SK-N-SH treated with all-trans-retinoic acid at 6 μM for 48 hours (cell line): ENCODE data around the gene PPP1R2.
"Not testable (repeated sequence)": the region's sequence is repeated elsewhere in the genome, so short reads cannot be mapped to it uniquely, and the experiment has no call there.

Experiments used
- ATAC-seq: fragments of 200-7000 bp; cut with Tn5 transposase; 3 replicates; pipeline ENCODE4 v1.9.1; 2020; ENCODE audit warnings: mild to moderate bottlenecking, moderate library complexity
- ARNTL ChIP-seq: fragments of 450-650 bp; formaldehyde crosslinking; IDR thresholded peaks from 2 replicates; pipeline ENCODE4 v1.5.0; 2020; ENCODE audit warnings: low read depth, mild to moderate bottlenecking, moderate library complexity, borderline replicate concordance
- BACH2 ChIP-seq: fragments of 250-450 bp; sonication (Bioruptor Pico); IDR thresholded peaks from 2 replicates; pipeline ENCODE4 v1.9.0; 2021; ENCODE audit warnings: mild to moderate bottlenecking, borderline replicate concordance
- CREB5 ChIP-seq: fragments of 250-450 bp; sonication (Bioruptor Pico); IDR thresholded peaks from 2 replicates; pipeline ENCODE4 v1.5.1; 2020; ENCODE audit warnings: low read depth, mild to moderate bottlenecking, moderate library complexity
- CSDC2 ChIP-seq: fragments of 250-450 bp; sonication (Bioruptor Pico); IDR thresholded peaks from 2 replicates; pipeline ENCODE4 v1.5.0; 2020; ENCODE audit warnings: mild to moderate bottlenecking, moderate library complexity
- CSRNP3 ChIP-seq: fragments of 250-450 bp; sonication (Bioruptor Pico); IDR thresholded peaks from 2 replicates; pipeline ENCODE4 v1.5.1; 2021; ENCODE audit warnings: mild to moderate bottlenecking, moderate library complexity
- ESRRG ChIP-seq: fragments of 250-450 bp; sonication (Bioruptor Pico); IDR thresholded peaks from 2 replicates; pipeline ENCODE4 v1.6.1; 2021; ENCODE audit warnings: mild to moderate bottlenecking
- GLIS3 ChIP-seq: fragments of 250-450 bp; sonication (Bioruptor Pico); IDR thresholded peaks from 2 replicates; pipeline ENCODE4 v1.5.0; 2020; ENCODE audit warnings: mild to moderate bottlenecking, moderate library complexity
- ISL1 ChIP-seq: fragments of 250-450 bp; sonication (Bioruptor Pico); IDR thresholded peaks from 2 replicates; pipeline ENCODE4 v2.1.2; 2022; ENCODE audit warnings: mild to moderate bottlenecking, moderate library complexity
- OSR1 ChIP-seq: fragments of 250-450 bp; sonication (Bioruptor Pico); IDR thresholded peaks from 2 replicates; pipeline ENCODE4 v1.8.0; 2022; ENCODE audit warnings: moderate library complexity, mild to moderate bottlenecking, inconsistent platforms
- PATZ1 ChIP-seq: fragments of 250-450 bp; sonication (Bioruptor Pico); IDR thresholded peaks from 2 replicates; pipeline ENCODE4 v1.8.0; 2020; ENCODE audit warnings: mild to moderate bottlenecking, moderate library complexity, borderline replicate concordance
- PPARA ChIP-seq: fragments of 250-450 bp; sonication (Bioruptor Pico); IDR thresholded peaks from 2 replicates; pipeline ENCODE4 v1.5.0; 2020; ENCODE audit warnings: mild to moderate bottlenecking, borderline replicate concordance
- RARB ChIP-seq: fragments of 250-450 bp; sonication (Bioruptor Pico); IDR thresholded peaks from 2 replicates; pipeline ENCODE4 v1.8.0; 2021; ENCODE audit warnings: mild to moderate bottlenecking, moderate library complexity
- SNAI2 ChIP-seq: fragments of 250-450 bp; sonication (Bioruptor Pico); IDR thresholded peaks from 2 replicates; pipeline ENCODE4 v1.5.0; 2020; ENCODE audit warnings: mild to moderate bottlenecking, moderate library complexity
- TCF4 ChIP-seq: fragments of 250-450 bp; sonication (Bioruptor Pico); IDR thresholded peaks from 2 replicates; pipeline ENCODE4 v1.8.0; 2021; ENCODE audit warnings: mild to moderate bottlenecking, moderate library complexity, borderline replicate concordance
- TOX ChIP-seq: fragments of 250-450 bp; sonication (Bioruptor Pico); IDR thresholded peaks from 2 replicates; pipeline ENCODE4 v1.8.0; 2021; ENCODE audit warnings: mild to moderate bottlenecking, moderate library complexity, borderline replicate concordance
- ZC3H10 ChIP-seq: fragments of 250-450 bp; sonication (Bioruptor Pico); IDR thresholded peaks from 2 replicates; pipeline ENCODE4 v1.5.1; 2021; ENCODE audit warnings: mild to moderate bottlenecking, moderate library complexity
- ZFP3 ChIP-seq: fragments of 250-450 bp; sonication (Bioruptor Pico); IDR thresholded peaks from 2 replicates; pipeline ENCODE4 v1.5.0; 2020; ENCODE audit warnings: mild to moderate bottlenecking, moderate library complexity
- ZFP30 ChIP-seq: fragments of 450-650 bp; formaldehyde crosslinking; IDR thresholded peaks from 2 replicates; pipeline ENCODE4 v1.5.0; 2022; ENCODE audit warnings: mild to moderate bottlenecking, moderate library complexity
- ZNF565 ChIP-seq: fragments of 450-650 bp; formaldehyde crosslinking; conservative IDR thresholded peaks from 2 replicates; pipeline ENCODE4 v1.5.0; 2020; ENCODE audit warnings: low read depth, mild to moderate bottlenecking, moderate library complexity
- ZNF70 ChIP-seq: fragments of 450-650 bp; formaldehyde crosslinking; IDR thresholded peaks from 2 replicates; pipeline ENCODE4 v1.5.0; 2020; ENCODE audit warnings: mild to moderate bottlenecking, moderate library complexity
- ZNF8 ChIP-seq: fragments of 450-650 bp; formaldehyde crosslinking; IDR thresholded peaks from 2 replicates; pipeline ENCODE4 v1.5.0; 2020; ENCODE audit warnings: mild to moderate bottlenecking, moderate library complexity
- TF ChIP-seq, protein P1 (sequence below): fragments of 250-450 bp; sonication (Bioruptor Pico); IDR thresholded peaks from 2 replicates; pipeline ENCODE4 v1.5.0; 2020; ENCODE audit warnings: mild to moderate bottlenecking, moderate library complexity

The PPP1R2 gene

DNA sequence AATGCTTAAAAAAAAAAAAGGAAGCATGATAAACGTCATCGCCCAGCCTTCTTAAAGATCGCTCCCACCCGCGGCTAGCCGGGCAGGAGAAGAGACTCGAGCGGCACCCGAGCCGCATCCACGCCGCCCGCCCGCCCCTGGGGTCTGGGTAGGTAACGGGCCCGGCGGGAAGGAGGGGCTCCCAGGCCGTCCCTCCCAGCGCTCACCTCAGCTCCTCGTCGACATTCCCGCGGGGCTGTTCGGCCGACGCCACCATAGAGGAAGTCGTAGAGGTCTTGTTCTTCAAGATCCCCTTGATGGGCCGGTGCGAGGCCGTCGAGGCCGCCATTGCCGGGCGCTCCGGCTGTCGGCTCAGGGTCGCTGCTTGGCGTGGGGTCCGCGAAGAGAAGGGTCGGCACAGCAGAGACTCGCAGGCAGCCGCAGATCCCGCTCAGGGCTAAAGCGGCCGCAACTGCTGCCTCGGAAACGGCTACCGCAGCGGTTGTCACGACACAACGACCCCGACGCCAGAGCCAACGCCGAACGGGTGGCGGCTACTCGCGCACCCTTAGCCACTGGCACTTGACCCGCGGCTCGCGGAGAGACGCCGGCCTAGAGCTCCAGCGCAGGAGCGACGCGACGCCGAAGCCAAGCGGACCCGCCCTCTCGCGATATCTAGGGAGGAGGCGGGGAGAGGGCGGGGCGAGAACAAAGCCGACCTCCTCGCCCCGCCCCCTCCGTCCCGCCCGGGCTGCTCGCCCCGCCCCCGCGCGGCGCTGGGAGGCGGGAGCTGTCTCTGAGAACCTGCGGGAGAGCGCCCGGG is at the start of gene PPP1R2:
Gene PPP1R2, minus strand, starts transcription at position 628 of the 802 bp plus-strand sequence. Its CDS starts 300 bp downstream, at position 328.
- no peak for TF ChIP-seq TCF4 (CRISPR knock-in tag)
- no peak for TF ChIP-seq ZC3H10
- no peak for TF ChIP-seq ISL1
- ATAC-seq, result peak; percentile 95

- no peak for ATAC-seq
- TF ChIP-seq CSRNP3 (CRISPR knock-in tag) (no peak), ZNF70 (CRISPR knock-in tag) (no peak), ISL1 (no peak)
Observed at GRCh38 chr3:195591852-195592251, 48.7 kb upstream of the PPP1R2 start.

DNA sequence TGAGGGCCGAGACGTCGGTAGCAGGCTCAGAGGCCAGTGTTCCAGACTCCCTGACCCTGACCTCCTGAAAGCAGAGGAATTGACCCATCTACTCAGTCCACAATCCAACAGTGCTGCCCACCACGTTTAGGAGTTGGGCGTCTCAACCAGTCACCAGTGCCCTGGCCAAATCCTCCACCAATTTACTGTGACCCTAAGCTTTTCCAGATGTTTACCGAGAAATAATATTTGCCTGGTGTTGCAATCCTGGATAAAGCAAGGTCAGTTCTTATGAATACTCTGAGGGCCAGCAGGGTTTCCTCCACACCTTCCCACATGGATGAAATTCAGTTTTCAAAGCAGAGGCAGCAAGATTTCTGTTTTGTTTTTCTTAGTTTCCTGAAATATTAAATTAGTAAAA is 48.1 kb upstream of the PPP1R2 start:
- ATAC-seq, result no peak
- TF ChIP-seq TCF4 (CRISPR knock-in tag) (no peak), ZNF565 (CRISPR knock-in tag) (no peak), SNAI2 (CRISPR knock-in tag) (no peak), ESRRG (CRISPR knock-in tag) (no peak), CSDC2 (CRISPR knock-in tag) (no peak)

GRCh38 chr3:195590381-195590780 is 47.3 kb upstream of the PPP1R2 start:
- not testable (repeated sequence) for ATAC-seq

DNA sequence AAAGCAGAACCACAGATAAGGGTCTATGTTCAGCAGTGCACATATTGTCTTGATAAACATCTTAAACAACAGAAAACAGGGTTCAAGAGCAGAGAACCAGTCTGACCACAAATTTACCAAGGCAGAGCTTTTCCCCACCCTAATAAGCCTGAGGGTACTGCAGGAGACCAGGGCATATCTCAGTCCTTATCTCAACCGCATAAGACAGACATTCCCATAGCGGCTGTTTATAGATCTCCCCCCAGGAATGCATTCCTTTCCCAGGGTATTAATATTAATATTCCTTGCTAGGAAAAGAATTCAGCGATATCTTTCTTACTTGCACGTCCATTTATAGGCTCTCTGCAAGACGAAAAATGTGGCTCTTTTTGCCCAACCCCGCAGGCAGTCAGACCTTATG is 46.7 kb upstream of the PPP1R2 start:
- ATAC-seq, result not testable (repeated sequence)

DNA sequence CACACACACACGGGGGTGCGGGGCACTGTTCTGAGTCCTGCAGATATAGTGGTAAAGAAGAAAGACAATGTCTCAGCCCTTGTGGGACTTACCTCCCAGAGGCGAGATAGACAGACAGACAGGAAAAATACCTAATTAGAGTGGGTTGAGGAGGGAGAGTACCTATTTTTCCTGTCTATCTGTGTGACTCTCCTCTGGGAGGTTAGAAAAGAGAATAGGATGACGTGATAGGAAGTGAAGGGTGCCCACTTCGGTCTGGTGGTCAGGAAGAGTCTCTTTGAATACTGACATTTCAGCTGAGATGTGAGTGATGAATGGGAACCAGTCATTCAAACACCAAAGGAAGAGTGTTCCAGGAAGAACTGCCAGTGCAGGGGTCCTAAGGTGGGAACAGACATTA is 44.7 kb upstream of the PPP1R2 start:
- ATAC-seq, result no peak
- TF ChIP-seq GLIS3 (CRISPR knock-in tag) (no peak), CSDC2 (CRISPR knock-in tag) (no peak), ZC3H10 (no peak), ZNF70 (CRISPR knock-in tag) (no peak), OSR1 (CRISPR knock-in tag) (no peak), ZNF565 (CRISPR knock-in tag) (no peak), BACH2 (CRISPR knock-in tag) (no peak), PPARA (CRISPR knock-in tag) (no peak), ARNTL (CRISPR knock-in tag) (no peak)

DNA sequence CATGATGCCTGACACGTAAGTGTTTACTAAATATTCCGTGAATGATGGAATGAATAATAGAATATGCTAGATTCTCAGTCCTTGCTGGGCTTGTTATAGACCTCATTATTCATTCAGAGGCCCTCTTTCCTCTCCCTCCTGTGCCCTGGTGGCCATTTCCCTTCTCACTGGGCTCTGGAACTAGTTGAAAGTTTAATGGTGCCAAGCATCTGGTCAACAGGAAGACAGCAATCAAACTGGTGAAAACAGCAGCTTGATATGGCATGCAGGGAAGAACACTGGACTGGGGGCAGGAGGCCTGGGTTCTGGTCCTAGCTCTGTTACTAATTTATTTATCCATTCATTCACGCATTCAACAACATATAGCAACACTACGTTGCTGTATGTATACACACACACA is 44.3 kb upstream of the PPP1R2 start:
- no peak for ATAC-seq
- TF ChIP-seq ZNF8 (CRISPR knock-in tag), result no peak
- TF ChIP-seq PATZ1 (CRISPR knock-in tag), result no peak
- no peak for TF ChIP-seq TOX (CRISPR knock-in tag)
- TF ChIP-seq ZNF70 (CRISPR knock-in tag), result no peak
- no peak for TF ChIP-seq CREB5 (CRISPR knock-in tag)
- TF ChIP-seq, protein P1, sequence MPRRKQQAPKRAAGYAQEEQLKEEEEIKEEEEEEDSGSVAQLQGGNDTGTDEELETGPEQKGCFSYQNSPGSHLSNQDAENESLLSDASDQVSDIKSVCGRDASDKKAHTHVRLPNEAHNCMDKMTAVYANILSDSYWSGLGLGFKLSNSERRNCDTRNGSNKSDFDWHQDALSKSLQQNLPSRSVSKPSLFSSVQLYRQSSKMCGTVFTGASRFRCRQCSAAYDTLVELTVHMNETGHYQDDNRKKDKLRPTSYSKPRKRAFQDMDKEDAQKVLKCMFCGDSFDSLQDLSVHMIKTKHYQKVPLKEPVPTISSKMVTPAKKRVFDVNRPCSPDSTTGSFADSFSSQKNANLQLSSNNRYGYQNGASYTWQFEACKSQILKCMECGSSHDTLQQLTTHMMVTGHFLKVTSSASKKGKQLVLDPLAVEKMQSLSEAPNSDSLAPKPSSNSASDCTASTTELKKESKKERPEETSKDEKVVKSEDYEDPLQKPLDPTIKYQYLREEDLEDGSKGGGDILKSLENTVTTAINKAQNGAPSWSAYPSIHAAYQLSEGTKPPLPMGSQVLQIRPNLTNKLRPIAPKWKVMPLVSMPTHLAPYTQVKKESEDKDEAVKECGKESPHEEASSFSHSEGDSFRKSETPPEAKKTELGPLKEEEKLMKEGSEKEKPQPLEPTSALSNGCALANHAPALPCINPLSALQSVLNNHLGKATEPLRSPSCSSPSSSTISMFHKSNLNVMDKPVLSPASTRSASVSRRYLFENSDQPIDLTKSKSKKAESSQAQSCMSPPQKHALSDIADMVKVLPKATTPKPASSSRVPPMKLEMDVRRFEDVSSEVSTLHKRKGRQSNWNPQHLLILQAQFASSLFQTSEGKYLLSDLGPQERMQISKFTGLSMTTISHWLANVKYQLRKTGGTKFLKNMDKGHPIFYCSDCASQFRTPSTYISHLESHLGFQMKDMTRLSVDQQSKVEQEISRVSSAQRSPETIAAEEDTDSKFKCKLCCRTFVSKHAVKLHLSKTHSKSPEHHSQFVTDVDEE, result no peak
- TF ChIP-seq RARB (CRISPR knock-in tag), result no peak
- no peak for TF ChIP-seq SNAI2 (CRISPR knock-in tag)
- TF ChIP-seq TCF4 (CRISPR knock-in tag), result no peak
- no peak for TF ChIP-seq ZFP3 (CRISPR knock-in tag)
- TF ChIP-seq CSDC2 (CRISPR knock-in tag), result no peak
- no peak for TF ChIP-seq BACH2 (CRISPR knock-in tag)
- TF ChIP-seq GLIS3 (CRISPR knock-in tag), result no peak
- no peak for TF ChIP-seq ZFP30 (CRISPR knock-in tag)
- no peak for TF ChIP-seq CSRNP3 (CRISPR knock-in tag)
- TF ChIP-seq OSR1 (CRISPR knock-in tag), result no peak
